Endodermal cell (in vitro differentiated cells): Measurements from ENCODE around the gene MAP3K1. TPM values are rescaled to one million over a fixed set of nuclear protein-coding genes. Genes with fewer than 3 reads are reported as not detected.

Experiments
- DNase-seq: peaks from one replicate; pipeline ENCODE4 v3.0.0-alpha.2; 2017
- H3K27ac ChIP-seq: 2 replicates; pipeline ENCODE4 v1.5.1; 2013; ENCODE audit warnings: mild to moderate bottlenecking, low read depth, low read length, moderate library complexity
- H3K27me3 ChIP-seq: 2 replicates; pipeline ENCODE4 v1.6.1; 2013; ENCODE audit warnings: mild to moderate bottlenecking, low read length, moderate library complexity; ENCODE audit not compliant: insufficient read depth, control insufficient read depth, poor library complexity, severe bottlenecking
- H3K36me3 ChIP-seq: 2 replicates; pipeline ENCODE4 v1.7.0; 2013; ENCODE audit warnings: mild to moderate bottlenecking, low read length, moderate library complexity; ENCODE audit not compliant: control insufficient read depth, insufficient read depth
- H3K4me1 ChIP-seq: one replicate; pipeline ENCODE4 v1.7.0; 2013; ENCODE audit warnings: low read length; ENCODE audit not compliant: control insufficient read depth, insufficient read depth
- H3K4me3 ChIP-seq: 2 replicates; pipeline ENCODE4 v1.5.1; 2013; ENCODE audit warnings: mild to moderate bottlenecking, low read length, moderate library complexity
- H3K9ac ChIP-seq: 2 replicates; pipeline ENCODE4 v1.6.1; 2013; ENCODE audit warnings: mild to moderate bottlenecking, low read length, moderate library complexity; ENCODE audit not compliant: poor library complexity, severe bottlenecking; ENCODE audit errors: extremely low read depth
- H3K9me3 ChIP-seq: 2 replicates; pipeline ENCODE4 v1.6.1; 2013; ENCODE audit warnings: mild to moderate bottlenecking, low read length, moderate library complexity; ENCODE audit not compliant: control insufficient read depth
- H3K27ac Mint-ChIP-seq: 2 replicates; pipeline ENCODE4 v1.8.0; 2020; ENCODE audit warnings: mixed read lengths
- H3K27me3 Mint-ChIP-seq: 2 replicates; pipeline ENCODE4 v1.8.0; 2021; ENCODE audit warnings: mild to moderate bottlenecking, mixed read lengths; ENCODE audit not compliant: insufficient read depth
- H3K36me3 Mint-ChIP-seq: 2 replicates; pipeline ENCODE4 v1.8.0; 2020; ENCODE audit warnings: low read depth, mixed read lengths
- H3K4me1 Mint-ChIP-seq: 2 replicates; pipeline ENCODE4 v1.8.0; 2020; ENCODE audit warnings: mixed read lengths
- H3K4me3 Mint-ChIP-seq: 2 replicates; pipeline ENCODE4 v1.8.0; 2020; ENCODE audit warnings: mild to moderate bottlenecking, moderate library complexity, mixed read lengths
- H3K9me3 Mint-ChIP-seq: 2 replicates; pipeline ENCODE4 v1.8.0; 2020; ENCODE audit warnings: mild to moderate bottlenecking, mixed read lengths
- WGBS, 2 experiments: methylation state at CpG; one replicate each; pipeline versions ENCODE4 v1.1.5 to v1.1.7; 2013; ENCODE audit warnings: missing lambda C conversion rate in 2 of 2, mixed read lengths in 1 of 2; ENCODE audit not compliant: insufficient coverage in 1 of 2, insufficient read length in 1 of 2; 5-methylcytosine and 5-hydroxymethylcytosine counted together
- total RNA-seq, 2 donors: library from RNA; stranded (reverse); fragmentation: NEBNext Ultra II Directional in 1 of 2; extraction: Animal tissue kit (Norgen Biotek cat#: 25700) in 1 of 2; gene quantifications; 2 replicates in 1 of 2; 3 replicates in 1 of 2; pipeline ENCODE4 v1.2.1, GENCODE V29; 2021
- TF ChIP-seq, protein P1 (sequence below): fragments of 200-600 bp; sonication (generic); conservative IDR thresholded peaks from 2 replicates; pipeline ENCODE4 v1.5.0; 2021; ENCODE audit warnings: antibody characterized with exemption, mild to moderate bottlenecking

The MAP3K1 gene
- total RNA-seq, 2 donors from 2014 or later: 18.0 to 23.7 TPM

DNA sequence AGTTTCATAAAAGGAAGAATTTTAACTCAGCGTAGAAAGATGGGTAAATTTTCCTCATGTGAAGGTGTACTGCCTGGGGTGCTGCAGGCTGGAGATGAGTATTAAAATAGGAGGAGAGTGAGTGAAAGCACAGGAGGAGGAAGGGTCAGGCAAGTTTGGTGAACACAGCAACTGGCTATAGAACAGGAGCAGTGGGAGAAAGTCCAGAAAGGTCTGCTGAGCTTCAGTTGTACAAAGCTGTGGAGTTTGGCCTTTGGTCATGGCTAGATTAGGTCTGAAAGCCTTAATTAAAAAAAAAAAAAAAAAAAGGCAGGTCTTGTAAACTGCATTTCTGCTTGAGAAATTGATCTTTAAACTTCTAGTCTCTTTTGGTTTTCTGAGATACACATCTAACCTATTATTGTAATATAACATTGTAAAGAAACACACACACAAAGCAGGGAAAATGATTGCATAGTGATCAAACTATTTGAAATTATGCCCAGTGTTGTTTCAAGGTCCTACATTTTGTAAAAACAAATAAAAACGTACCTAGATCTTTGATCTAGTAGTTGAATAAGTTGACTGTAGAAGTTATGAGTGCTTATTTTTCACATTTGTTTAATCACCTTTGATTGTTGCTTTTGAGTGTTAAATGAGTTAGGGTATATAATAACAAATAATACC is 43.6 kb downstream of the MAP3K1 start:
- no peak overlapping the region for H3K27ac ChIP-seq
- Mint-ChIP-seq H3K36me3 (peaks cover 24% of the 10 kb centered on the region), H3K27ac (no peak overlapping the region), H3K9me3 (no peaks in the 10 kb centered on the region), H3K4me1 (no peaks in the 10 kb centered on the region), H3K27me3 (no peaks in the 10 kb centered on the region), H3K4me3 (no peak overlapping the region)
- no peaks in the 10 kb centered on the region for H3K27me3 ChIP-seq
- no peak overlapping the region for H3K4me3 ChIP-seq
- H3K9me3 ChIP-seq: no peaks in the 10 kb centered on the region
- H3K9ac ChIP-seq: no peak overlapping the region
- H3K4me1 ChIP-seq: no peaks in the 10 kb centered on the region
- no peak for DNase-seq
- TF ChIP-seq, protein P1, sequence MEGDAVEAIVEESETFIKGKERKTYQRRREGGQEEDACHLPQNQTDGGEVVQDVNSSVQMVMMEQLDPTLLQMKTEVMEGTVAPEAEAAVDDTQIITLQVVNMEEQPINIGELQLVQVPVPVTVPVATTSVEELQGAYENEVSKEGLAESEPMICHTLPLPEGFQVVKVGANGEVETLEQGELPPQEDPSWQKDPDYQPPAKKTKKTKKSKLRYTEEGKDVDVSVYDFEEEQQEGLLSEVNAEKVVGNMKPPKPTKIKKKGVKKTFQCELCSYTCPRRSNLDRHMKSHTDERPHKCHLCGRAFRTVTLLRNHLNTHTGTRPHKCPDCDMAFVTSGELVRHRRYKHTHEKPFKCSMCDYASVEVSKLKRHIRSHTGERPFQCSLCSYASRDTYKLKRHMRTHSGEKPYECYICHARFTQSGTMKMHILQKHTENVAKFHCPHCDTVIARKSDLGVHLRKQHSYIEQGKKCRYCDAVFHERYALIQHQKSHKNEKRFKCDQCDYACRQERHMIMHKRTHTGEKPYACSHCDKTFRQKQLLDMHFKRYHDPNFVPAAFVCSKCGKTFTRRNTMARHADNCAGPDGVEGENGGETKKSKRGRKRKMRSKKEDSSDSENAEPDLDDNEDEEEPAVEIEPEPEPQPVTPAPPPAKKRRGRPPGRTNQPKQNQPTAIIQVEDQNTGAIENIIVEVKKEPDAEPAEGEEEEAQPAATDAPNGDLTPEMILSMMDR: no peak
- WGBS, 2 experiments: 95 to 100% methylated on average over 2 of the region's 2 CpGs
- H3K36me3 ChIP-seq: peaks cover 32% of the 10 kb centered on the region

DNA sequence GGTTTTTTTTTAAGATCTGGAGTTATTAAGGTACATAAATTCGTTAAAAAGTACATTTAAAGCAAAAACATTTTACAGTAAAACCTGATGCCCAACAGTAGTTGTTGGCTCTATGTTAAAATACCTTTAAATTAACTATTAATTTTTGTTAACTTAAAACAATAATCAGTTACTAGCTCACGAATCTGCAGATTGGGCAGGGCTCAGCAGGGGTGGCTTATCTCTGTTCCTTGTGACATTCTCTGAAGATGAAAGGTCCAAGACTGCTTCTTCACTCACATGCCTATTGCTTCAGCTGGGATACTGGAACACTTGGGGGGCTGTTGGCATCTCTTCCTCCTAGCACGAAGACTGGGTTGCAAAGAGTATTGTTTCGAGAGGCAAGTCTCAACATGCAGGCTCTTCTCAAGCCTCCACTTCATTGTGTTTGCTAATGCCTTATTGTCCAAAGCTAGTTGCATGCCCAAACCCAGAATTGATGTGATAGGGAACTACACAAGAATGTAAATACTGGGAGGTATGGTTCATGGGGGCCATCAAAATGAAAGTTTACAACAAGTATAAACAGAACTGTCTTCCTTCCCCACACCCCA is 46.6 kb downstream of the MAP3K1 start:
- no peaks in the 10 kb centered on the region for H3K9me3 Mint-ChIP-seq
- Histone ChIP-seq H3K4me3 (no peak overlapping the region), H3K4me1 (no peaks in the 10 kb centered on the region), H3K27me3 (no peaks in the 10 kb centered on the region), H3K9ac (no peak overlapping the region), H3K27ac (no peak overlapping the region), H3K36me3 (peaks cover 56% of the 10 kb centered on the region), H3K9me3 (no peaks in the 10 kb centered on the region)
- 84 to 96% methylated on average over 3 to 4 of the region's 4 CpGs for WGBS, 2 experiments
- H3K27me3 Mint-ChIP-seq: no peaks in the 10 kb centered on the region
- no peaks in the 10 kb centered on the region for H3K4me1 Mint-ChIP-seq
- H3K36me3 Mint-ChIP-seq: peaks cover 32% of the 10 kb centered on the region
- H3K4me3 Mint-ChIP-seq: no peak overlapping the region
- no peak for DNase-seq
- TF ChIP-seq, protein P1: no peak
- H3K27ac Mint-ChIP-seq: no peak overlapping the region

DNA sequence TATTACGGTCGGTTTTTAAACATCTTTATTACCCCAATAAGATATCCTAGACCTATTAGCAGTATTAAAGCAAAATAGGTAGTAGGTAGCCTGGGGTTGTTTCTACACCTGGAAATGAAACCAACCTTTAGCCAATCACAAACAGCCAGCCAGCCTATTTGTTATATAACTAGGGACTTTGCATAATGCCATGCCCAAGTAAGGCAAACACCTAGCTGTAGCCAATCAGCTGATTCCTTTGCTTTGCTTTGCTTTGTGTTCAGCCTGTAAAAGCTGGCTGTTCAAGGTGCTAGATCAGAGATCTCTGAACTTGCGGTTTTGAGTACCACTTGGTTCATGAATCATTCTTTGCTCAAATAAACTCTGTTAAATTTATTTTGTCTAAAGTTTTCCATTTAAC is 47.6 kb downstream of the MAP3K1 start:
- Histone ChIP-seq H3K9ac (no peak overlapping the region), H3K4me3 (no peak overlapping the region), H3K27me3 (no peaks in the 10 kb centered on the region), H3K36me3 (peaks cover 64% of the 10 kb centered on the region), H3K9me3 (no peaks in the 10 kb centered on the region), H3K27ac (no peak overlapping the region), H3K4me1 (no peaks in the 10 kb centered on the region)
- no peak for DNase-seq
- no peak overlapping the region for H3K4me3 Mint-ChIP-seq
- TF ChIP-seq, protein P1: no peak
- no peaks in the 10 kb centered on the region for H3K27me3 Mint-ChIP-seq
- no peak overlapping the region for H3K27ac Mint-ChIP-seq
- WGBS, 2 experiments: 100% methylated on average over 1 of the region's 3 CpGs
- H3K9me3 Mint-ChIP-seq: no peaks in the 10 kb centered on the region
- peaks cover 32% of the 10 kb centered on the region for H3K36me3 Mint-ChIP-seq
- no peaks in the 10 kb centered on the region for H3K4me1 Mint-ChIP-seq
